Breast epithelium (tissue), 4 donors: ENCODE data around the gene TCF23. TPM values are rescaled to one million over a fixed set of nuclear protein-coding genes. Genes with fewer than 3 reads are reported as not detected.

ENCODE experiments used
- DNase-seq, 2 donors: peaks; one replicate each; pipeline ENCODE4 v3.0.0-alpha.2; 2019; ENCODE audit warnings: low spot score in 2 of 2
- H3K27ac ChIP-seq, 2 donors: fragments of 200-600 bp; sonication (generic) in 1 of 2; one replicate each; pipeline ENCODE4 v1.5.1; 2016 to 2019; ENCODE audit warnings: mild to moderate bottlenecking in 1 of 2
- H3K27me3 ChIP-seq, 2 donors: fragments of 200-600 bp; sonication (generic) in 1 of 2; one replicate each; pipeline versions ENCODE4 v1.5.1 to v1.6.0; 2017 to 2019; ENCODE audit warnings: control low read depth in 1 of 2, mild to moderate bottlenecking in 1 of 2
- H3K36me3 ChIP-seq: fragments of 200-600 bp; one replicate; pipeline ENCODE4 v1.5.1; 2019
- H3K4me1 ChIP-seq, 2 donors: fragments of 200-600 bp; sonication (generic); one replicate each; pipeline ENCODE4 v1.5.1; 2016 to 2019; ENCODE audit warnings: control low read depth in 1 of 2
- H3K4me3 ChIP-seq, 3 donors: fragments of 200-600 bp; sonication (generic); 1 replicate in 2 of 3; 2 replicates in 1 of 3; pipeline ENCODE4 v1.5.1; 2016 to 2019; ENCODE audit warnings: mild to moderate bottlenecking in 3 of 3, moderate library complexity in 2 of 3
- H3K9me3 ChIP-seq, 2 donors: fragments of 200-600 bp; sonication (generic) in 1 of 2; one replicate each; pipeline ENCODE4 v1.5.1; 2016 to 2019; ENCODE audit warnings: control low read depth in 1 of 2
- CTCF ChIP-seq, 3 donors: fragments of 450-650 bp; IDR thresholded peaks; one replicate each; pipeline ENCODE4 v1.5.1; 2016 to 2017; ENCODE audit warnings: antibody characterized with exemption in 3 of 3, mild to moderate bottlenecking in 3 of 3, moderate library complexity in 3 of 3
- POLR2A ChIP-seq: fragments of 450-650 bp; IDR thresholded peaks from one replicate; pipeline ENCODE4 v1.6.1; 2016; ENCODE audit warnings: antibody characterized with exemption, mild to moderate bottlenecking, moderate library complexity
- POLR2AphosphoS5 ChIP-seq, 3 donors: sonication (generic); formaldehyde crosslinking; IDR thresholded peaks; one replicate each; pipeline ENCODE4 v1.6.1; 2017; ENCODE audit warnings: antibody characterized with exemption in 3 of 3
- intact Hi-C: fragments of 100-400 bp; cut with DNase I; formaldehyde crosslinking; loops from one replicate; pipeline ENCODE4 v1.15.1; 2023; ENCODE audit warnings: low total_unique reads
- total RNA-seq, 3 donors: library from RNA; depleted of rRNA; stranded (reverse); fragments of >200 nt; gene quantifications; one replicate each; pipeline ENCODE4 v1.1.0, GENCODE V29; 2016

The TCF23 gene
- total RNA-seq, 3 donors from 2014 or later, result not detected

DNA sequence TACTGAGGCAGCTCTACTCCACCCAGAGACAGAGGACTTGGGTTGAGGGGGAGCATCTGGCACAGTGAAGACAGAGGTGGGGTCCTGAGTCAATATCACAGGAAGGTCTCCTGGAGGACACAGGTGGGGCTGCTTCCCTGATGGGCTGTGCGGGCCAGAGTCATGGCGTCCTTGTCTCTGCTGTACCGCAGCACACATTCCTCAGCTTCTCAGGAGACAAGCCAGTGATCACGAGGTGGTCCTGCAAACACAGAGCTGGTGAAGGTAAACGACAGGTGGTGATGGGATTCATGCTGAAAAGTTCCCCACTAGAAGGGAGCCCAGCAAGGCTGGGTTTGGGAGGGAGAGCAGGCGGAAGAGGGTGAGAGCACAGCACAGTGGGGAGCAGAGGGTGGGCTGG lies 9.7 kb downstream of the TCF23 start:
- DNase-seq, result no peak
- H3K4me1 ChIP-seq, result no peaks in the 10 kb centered on the region
- no peaks in the 10 kb centered on the region for H3K27me3 ChIP-seq
- TF ChIP-seq POLR2A, result no peak
- TF ChIP-seq CTCF (IDR thresholded peaks at IDR 0.05), result no peak
- TF ChIP-seq POLR2AphosphoS5 (IDR thresholded peaks at IDR 0.05), result no peak
- intact Hi-C loops, result no loop called here
- no peaks in the 10 kb centered on the region for H3K36me3 ChIP-seq
- no peaks in the 10 kb centered on the region for H3K9me3 ChIP-seq
- no peak overlapping the region for H3K4me3 ChIP-seq
- no peak overlapping the region for H3K27ac ChIP-seq

GRCh38 chr2:27159271-27159670 lies 10.5 kb downstream of the TCF23 start:
- H3K27ac ChIP-seq, result no peak overlapping the region
- no peaks in the 10 kb centered on the region for H3K27me3 ChIP-seq
- H3K4me3 ChIP-seq, result no peak overlapping the region
- H3K4me1 ChIP-seq, result no peaks in the 10 kb centered on the region
- DNase-seq, result no peak
- intact Hi-C loops, result no loop called here
- no peaks in the 10 kb centered on the region for H3K36me3 ChIP-seq
- no peaks in the 10 kb centered on the region for H3K9me3 ChIP-seq
- TF ChIP-seq CTCF (IDR thresholded peaks at IDR 0.05) (no peak), POLR2A (no peak), POLR2AphosphoS5 (IDR thresholded peaks at IDR 0.05) (no peak)

DNA sequence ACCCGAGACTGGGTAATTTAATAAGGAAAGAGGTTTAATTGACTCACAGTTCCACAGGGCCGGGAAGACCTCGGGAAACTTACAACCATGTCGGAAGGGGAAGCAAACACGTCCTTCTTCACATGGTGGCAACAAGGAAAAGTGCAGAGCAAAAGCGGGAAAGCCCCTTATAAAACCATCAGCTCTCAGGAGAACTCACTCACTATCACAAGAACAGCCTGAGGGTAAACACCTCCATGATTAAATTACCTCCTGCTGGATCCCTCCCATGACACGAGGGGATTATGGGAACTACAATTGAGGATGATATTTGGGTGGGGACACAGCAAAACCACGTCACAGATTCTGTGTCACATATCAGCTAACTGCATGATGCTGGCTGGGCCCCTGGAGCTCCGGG lies 11.4 kb downstream of the TCF23 start:
- H3K27me3 ChIP-seq, result no peaks in the 10 kb centered on the region
- no peaks in the 10 kb centered on the region for H3K36me3 ChIP-seq
- H3K9me3 ChIP-seq, result no peaks in the 10 kb centered on the region
- DNase-seq, result no peak
- no peak for TF ChIP-seq CTCF (IDR thresholded peaks at IDR 0.05)
- no peak for TF ChIP-seq POLR2A
- no peak for TF ChIP-seq POLR2AphosphoS5 (IDR thresholded peaks at IDR 0.05)
- no peaks in the 10 kb centered on the region for H3K4me1 ChIP-seq
- H3K4me3 ChIP-seq, result no peak overlapping the region
- no peak overlapping the region for H3K27ac ChIP-seq
- intact Hi-C loops, result no loop called here

GRCh38 chr2:27162151-27163121 lies 13.6 kb downstream of the TCF23 start:
- Histone ChIP-seq H3K4me1 (no peaks in the 10 kb centered on the region), H3K27me3 (no peaks in the 10 kb centered on the region), H3K27ac (no peak overlapping the region), H3K36me3 (no peaks in the 10 kb centered on the region), H3K4me3 (no peak overlapping the region), H3K9me3 (no peaks in the 10 kb centered on the region)
- intact Hi-C loops, result no loop called here
- DNase-seq, result no peak
- TF ChIP-seq POLR2AphosphoS5 (IDR thresholded peaks at IDR 0.05), result no peak
- TF ChIP-seq POLR2A, result no peak
- no peak for TF ChIP-seq CTCF (IDR thresholded peaks at IDR 0.05)

GRCh38 chr2:27164960-27165763 lies 16.4 kb downstream of the TCF23 start:
- no peak overlapping the region for H3K4me3 ChIP-seq
- H3K9me3 ChIP-seq, result no peaks in the 10 kb centered on the region
- TF ChIP-seq POLR2A (no peak), CTCF (IDR thresholded peaks at IDR 0.05) (no peak), POLR2AphosphoS5 (IDR thresholded peaks at IDR 0.05) (no peak)
- intact Hi-C loops, result no loop called here
- no peaks in the 10 kb centered on the region for H3K4me1 ChIP-seq
- H3K27me3 ChIP-seq, result no peaks in the 10 kb centered on the region
- H3K27ac ChIP-seq, result no peak overlapping the region
- no peaks in the 10 kb centered on the region for H3K36me3 ChIP-seq
- DNase-seq, result no peak
